GM12865 (cell line): Measurements from ENCODE around the gene CCSER1.

Experiments
- DNase-seq: peaks from one replicate; pipeline ENCODE4 v3.0.0; 2010; ENCODE audit warnings: low read depth
- H3K4me3 ChIP-seq: 2 replicates; pipeline ENCODE4 v1.5.1; 2011; ENCODE audit warnings: mild to moderate bottlenecking, low read depth, low read length, control low read depth
- TF ChIP-seq, protein P1 (sequence below): IDR thresholded peaks from 2 replicates; pipeline ENCODE4 v1.5.1; 2011; ENCODE audit warnings: low read length, control low read depth, low read depth, inconsistent platforms; ENCODE audit not compliant: insufficient read depth; ENCODE audit errors: missing control alignments

CCSER1 gene

GRCh38 chr4:90840828-90841227, 713.6 kb downstream of the CCSER1 start:
- no peak overlapping the region for H3K4me3 ChIP-seq
- DNase-seq, result no peak
- TF ChIP-seq, protein P1, sequence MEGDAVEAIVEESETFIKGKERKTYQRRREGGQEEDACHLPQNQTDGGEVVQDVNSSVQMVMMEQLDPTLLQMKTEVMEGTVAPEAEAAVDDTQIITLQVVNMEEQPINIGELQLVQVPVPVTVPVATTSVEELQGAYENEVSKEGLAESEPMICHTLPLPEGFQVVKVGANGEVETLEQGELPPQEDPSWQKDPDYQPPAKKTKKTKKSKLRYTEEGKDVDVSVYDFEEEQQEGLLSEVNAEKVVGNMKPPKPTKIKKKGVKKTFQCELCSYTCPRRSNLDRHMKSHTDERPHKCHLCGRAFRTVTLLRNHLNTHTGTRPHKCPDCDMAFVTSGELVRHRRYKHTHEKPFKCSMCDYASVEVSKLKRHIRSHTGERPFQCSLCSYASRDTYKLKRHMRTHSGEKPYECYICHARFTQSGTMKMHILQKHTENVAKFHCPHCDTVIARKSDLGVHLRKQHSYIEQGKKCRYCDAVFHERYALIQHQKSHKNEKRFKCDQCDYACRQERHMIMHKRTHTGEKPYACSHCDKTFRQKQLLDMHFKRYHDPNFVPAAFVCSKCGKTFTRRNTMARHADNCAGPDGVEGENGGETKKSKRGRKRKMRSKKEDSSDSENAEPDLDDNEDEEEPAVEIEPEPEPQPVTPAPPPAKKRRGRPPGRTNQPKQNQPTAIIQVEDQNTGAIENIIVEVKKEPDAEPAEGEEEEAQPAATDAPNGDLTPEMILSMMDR, result no peak

DNA sequence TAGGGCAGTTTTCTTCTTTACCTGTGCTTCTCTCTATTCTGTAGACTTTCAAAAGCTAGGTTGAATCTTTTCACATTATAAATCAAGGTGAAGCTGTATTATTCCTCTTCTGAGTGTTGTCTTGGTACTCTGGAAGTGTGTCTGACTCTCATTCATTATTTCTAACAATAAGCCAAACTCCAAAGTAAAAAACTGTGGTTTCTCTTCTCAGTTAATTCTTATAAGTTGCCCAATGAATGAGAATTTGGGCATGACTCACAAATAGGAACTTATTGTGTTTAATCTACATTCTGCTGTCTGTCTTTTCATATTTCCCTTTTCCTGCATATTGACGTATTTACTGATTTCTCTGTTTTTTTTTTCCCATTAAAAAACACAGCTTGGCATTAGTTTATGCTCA, 714.5 kb downstream of the CCSER1 start:
- no peak for DNase-seq
- TF ChIP-seq, protein P1, result no peak
- no peak overlapping the region for H3K4me3 ChIP-seq

GRCh38 chr4:90842960-90843359, 715.8 kb downstream of the CCSER1 start:
- TF ChIP-seq, protein P1, result no peak
- H3K4me3 ChIP-seq, result no peak overlapping the region
- peak; percentile 7 for DNase-seq

DNA sequence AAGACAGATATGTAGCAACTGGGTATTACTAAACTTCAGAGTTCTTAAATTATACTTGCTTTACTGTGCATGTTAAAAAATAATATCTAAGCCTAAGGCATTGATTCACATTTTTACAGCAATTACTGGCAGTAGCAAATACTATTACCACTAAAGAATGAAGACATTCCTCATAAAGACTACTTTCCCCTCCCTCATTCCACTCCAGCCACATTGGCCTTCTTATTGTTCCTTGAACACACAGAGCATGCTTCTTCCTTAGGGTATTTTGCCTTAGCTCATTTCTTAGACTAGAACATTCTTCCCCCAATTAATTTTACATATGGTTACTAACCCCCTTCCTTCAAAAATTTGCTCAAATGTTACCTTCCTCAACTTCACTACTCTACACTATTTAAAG, 717.0 kb downstream of the CCSER1 start:
- DNase-seq, result no peak
- TF ChIP-seq, protein P1, result no peak
- no peak overlapping the region for H3K4me3 ChIP-seq

- TF ChIP-seq, protein P1, result no peak
Measured at GRCh38 chr4:90845777-90846176, 718.6 kb downstream of the CCSER1 start.

GRCh38 chr4:90852237-90852636, 725.0 kb downstream of the CCSER1 start:
- TF ChIP-seq, protein P1, result no peak
- DNase-seq, result no peak
- H3K4me3 ChIP-seq, result no peak overlapping the region

More at GRCh38 chr4:90845777-90846176, 718.6 kb downstream of the CCSER1 start:
- H3K4me3 ChIP-seq, result no peak overlapping the region
- no peak for DNase-seq

DNA sequence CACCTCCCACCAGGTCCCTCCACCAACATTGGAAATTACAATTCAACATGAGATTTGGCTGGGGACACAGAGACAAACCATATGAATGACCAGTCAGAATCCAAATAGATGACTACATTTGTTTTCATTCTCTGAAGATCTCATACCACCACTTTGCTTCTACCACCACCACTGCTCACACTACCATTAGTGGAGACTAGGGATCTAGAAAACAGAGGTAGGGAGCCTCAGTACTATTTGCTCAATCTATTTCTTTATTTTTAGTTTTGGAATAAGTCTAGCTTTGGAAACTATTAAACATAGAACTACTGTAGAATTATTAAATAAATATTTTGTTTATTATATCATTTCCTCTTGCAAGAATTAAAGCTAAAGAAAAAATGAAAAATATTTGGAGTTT, 727.9 kb downstream of the CCSER1 start:
- DNase-seq, result no peak
- TF ChIP-seq, protein P1, result no peak
- H3K4me3 ChIP-seq, result no peak overlapping the region
